NOMO-1 (cell line): Measurements from ENCODE around the gene DYTN.

Source experiments
- DNase-seq, 2 experiments: peaks; one replicate each; lab custom pipeline; 2025; ENCODE audit not compliant: unreplicated experiment in 2 of 2; lab: John Stamatoyannopoulos, UW

Gene DYTN

DNA sequence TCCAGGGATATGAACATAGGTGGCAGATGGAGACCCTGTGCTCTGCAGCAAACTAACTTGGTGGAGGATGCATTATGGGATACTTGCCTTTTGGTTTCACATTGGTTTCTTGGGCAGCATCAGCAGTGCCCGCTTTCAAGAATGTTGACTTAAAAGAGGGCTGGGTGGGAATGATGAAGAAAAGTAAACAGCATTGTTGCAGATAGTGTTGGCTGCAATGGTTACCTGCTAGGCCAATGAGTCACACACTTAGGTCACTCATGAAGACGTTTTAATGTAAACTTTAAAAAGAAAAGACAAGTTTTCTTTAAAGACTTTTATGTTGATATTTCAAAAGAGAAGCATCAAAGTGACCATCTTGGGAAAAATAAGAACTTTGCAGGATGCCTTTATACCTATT lies 102.0 kb downstream of the DYTN start:
- DNase-seq, result no peak

DNA sequence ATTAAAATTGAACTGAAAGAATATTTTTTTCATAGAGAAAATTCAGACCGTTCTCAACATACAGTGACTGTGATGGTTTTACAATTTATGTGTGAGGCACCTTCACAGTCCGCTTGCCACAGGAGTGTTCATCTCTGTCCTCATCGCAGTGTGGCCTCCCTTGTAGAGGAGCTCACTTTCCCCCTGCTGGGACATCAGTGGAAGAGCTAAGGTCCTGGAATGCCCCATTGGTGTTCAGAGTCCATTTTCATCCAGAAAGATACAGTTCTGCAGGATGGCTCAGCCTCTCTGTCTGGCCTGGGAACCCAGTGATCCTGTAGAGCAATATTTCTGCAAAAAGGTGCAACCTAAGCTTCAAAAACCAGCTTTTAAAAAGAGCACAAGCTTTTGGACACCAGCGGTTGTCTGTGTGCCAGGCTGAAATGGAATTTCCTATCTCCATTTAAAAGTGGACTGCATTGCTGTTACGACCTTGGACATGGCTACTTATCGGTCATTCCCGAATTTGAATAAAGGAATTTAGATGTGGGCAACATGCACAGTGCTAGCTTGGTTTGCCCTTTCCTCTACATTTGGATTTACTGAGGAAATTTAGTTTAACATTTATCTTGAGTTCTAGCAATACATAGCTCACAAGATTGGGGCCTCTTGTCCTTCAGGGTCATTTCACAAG lies 102.6 kb downstream of the DYTN start:
- DNase-seq, result no peak

DNA sequence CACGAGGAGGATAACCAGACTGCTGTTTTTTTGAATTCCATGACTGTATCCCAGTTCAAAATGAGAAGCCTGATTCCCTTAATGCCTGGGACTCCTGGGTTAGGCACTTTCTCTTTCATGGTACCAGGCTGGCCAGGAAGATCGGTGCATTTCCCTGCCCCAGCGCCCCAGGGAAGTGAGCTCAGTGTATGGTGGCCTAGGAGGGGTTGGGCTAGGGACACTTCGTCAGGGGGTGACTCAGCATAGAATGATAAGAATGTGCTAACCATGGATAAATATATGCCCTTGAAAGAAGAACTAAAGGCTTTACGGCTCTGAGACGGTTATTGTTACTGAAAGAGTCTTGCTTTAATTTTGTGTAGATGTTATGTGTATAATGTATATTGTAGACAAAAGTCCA lies 103.4 kb downstream of the DYTN start:
- DNase-seq, result peak; percentile 53 to 68

- no peak for DNase-seq
These were observed 106.5 kb downstream of the DYTN start for GRCh38 chr2:206611736-206612135.

GRCh38 chr2:206611191-206611590 lies 107.0 kb downstream of the DYTN start:
- DNase-seq, result no peak

- DNase-seq, result no peak
These were observed 107.7 kb downstream of the DYTN start for GRCh38 chr2:206610451-206610850.

DNA sequence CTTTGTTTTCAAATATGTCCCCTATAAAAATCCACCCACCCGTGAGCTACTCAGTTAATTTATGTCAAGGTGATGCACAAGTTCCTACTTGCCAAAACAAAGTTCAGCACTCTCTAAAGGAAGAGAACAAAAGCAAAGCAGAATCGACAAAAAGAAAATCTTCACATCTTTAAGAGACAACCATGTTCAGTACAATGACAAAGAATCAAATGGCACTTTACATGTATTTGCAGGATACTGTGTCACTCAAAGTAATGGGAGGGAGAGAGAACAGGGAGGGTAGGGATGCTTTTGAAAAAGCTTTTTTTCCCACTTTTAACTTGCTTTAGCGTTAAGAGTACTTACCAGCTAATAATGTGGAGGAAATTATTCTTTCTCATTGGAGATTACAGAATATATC lies 115.0 kb downstream of the DYTN start:
- DNase-seq, result no peak
